Retinal pigment epithelial cell (primary cell): Measurements from ENCODE around the gene MTCL1.
A peak's percentile ranks its signal among the peaks of the same experiment; 100 is the strongest.

Experiments
- DNase-seq: peaks from one replicate; pipeline ENCODE4 v3.0.0-alpha.2; 2010; ENCODE audit warnings: low read depth
- H3K4me3 ChIP-seq: 2 replicates; pipeline ENCODE4 v1.5.1; 2011; ENCODE audit warnings: mild to moderate bottlenecking, low read length, control low read depth, moderate library complexity
- TF ChIP-seq, protein P1 (sequence below): conservative IDR thresholded peaks from 2 replicates; pipeline ENCODE4 v1.5.1; 2011; ENCODE audit warnings: low read depth, low read length, control low read depth, inconsistent platforms

MTCL1 gene

GRCh38 chr18:8788503-8789429 is 83.4 kb downstream of the MTCL1 start:
- H3K4me3 ChIP-seq: no peak overlapping the region
- no peak for DNase-seq
- TF ChIP-seq, protein P1, sequence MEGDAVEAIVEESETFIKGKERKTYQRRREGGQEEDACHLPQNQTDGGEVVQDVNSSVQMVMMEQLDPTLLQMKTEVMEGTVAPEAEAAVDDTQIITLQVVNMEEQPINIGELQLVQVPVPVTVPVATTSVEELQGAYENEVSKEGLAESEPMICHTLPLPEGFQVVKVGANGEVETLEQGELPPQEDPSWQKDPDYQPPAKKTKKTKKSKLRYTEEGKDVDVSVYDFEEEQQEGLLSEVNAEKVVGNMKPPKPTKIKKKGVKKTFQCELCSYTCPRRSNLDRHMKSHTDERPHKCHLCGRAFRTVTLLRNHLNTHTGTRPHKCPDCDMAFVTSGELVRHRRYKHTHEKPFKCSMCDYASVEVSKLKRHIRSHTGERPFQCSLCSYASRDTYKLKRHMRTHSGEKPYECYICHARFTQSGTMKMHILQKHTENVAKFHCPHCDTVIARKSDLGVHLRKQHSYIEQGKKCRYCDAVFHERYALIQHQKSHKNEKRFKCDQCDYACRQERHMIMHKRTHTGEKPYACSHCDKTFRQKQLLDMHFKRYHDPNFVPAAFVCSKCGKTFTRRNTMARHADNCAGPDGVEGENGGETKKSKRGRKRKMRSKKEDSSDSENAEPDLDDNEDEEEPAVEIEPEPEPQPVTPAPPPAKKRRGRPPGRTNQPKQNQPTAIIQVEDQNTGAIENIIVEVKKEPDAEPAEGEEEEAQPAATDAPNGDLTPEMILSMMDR: no peak

DNA sequence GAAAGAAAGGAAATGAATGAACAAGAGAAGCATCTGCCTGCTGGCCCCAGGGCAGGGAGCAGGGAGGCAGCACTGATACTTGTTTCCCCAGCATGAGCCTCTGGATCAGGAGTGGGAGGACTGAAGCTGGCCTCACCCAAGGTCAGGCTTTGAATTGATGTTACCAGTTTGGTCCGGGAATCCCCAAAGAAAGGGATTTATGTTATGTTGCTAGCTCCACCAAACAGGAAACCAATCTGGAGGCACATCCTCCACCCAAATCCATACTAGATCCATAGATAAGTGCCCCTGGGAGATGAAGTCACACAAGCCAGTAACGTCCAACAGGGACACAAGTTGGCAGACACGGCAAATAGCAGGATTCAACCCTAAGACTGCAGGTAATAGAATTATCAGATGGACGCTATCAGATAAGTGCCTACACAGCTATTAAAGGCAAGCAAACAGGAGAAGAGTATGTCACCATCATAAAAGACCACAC is 85.9 kb downstream of the MTCL1 start:
- DNase-seq: no peak
- H3K4me3 ChIP-seq: no peak overlapping the region
- TF ChIP-seq, protein P1: no peak

GRCh38 chr18:8792688-8793316 is 87.4 kb downstream of the MTCL1 start:
- TF ChIP-seq, protein P1: no peak
- H3K4me3 ChIP-seq: no peak overlapping the region
- DNase-seq: no peak

- H3K4me3 ChIP-seq: no peak overlapping the region
- peak; percentile 87 for DNase-seq
- TF ChIP-seq, protein P1: no peak
These were observed 88.2 kb downstream of the MTCL1 start for GRCh38 chr18:8793445-8794155.

DNA sequence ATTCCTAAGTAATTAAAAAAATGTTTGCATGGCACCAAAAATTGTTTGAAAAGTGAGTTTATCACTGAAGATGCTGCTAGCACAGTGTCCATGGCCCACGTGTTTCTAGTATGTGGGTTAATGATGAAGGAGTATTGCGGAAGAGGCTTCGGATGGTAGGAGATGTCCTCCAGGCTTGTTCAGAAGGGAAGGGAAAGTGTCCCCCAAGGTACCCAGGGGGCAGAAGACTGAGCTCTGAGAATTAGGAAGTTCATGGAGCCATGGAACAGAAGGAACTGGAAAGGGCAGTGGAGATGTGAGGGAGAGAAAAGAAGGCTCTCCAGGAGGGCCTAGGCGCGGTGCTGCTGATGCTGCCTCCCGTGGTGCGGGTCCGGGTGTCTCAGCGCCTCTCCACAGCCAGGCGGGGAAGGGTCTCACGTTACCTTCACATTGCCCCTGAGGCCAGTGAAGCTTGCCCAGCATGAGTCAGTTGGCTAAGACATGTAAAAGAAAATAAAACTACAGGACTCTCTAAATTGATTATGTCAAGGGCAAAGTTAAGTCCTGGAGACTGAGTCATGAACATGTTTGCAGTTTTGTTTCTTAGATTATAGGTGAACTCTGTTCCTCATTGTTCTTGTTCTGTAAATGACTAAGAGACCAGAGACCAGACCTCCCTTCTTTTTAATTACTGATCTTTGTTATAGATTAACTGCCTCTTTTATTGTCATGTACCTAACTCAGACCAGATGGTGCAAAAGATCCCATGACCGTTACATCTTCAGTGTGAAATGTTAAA is 89.0 kb downstream of the MTCL1 start:
- DNase-seq: peak; percentile 63
- TF ChIP-seq, protein P1: no peak
- H3K4me3 ChIP-seq: no peak overlapping the region

DNA sequence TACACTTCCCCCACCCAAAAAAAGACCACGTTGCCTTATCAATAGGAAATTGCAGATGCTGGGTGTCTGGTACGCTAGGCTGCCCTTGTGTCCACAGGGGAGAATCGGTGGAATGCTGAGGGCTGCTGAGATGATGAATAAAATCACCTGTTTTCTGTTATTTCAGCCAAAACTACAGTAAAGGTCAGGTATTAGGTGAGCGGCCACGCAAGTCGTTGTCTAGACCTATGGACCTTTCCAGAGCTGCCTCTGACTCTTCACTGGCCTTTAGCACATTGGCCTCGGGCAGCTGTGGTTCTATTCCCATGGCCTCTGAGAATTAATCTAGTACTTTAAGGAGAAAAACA is 89.6 kb downstream of the MTCL1 start:
- DNase-seq: no peak
- H3K4me3 ChIP-seq: no peak overlapping the region
- TF ChIP-seq, protein P1: no peak
